Hepatocyte (in vitro differentiated cells): Measurements from ENCODE around the gene TCOF1. TPM values are rescaled to one million over a fixed set of nuclear protein-coding genes. Genes with fewer than 3 reads are reported as not detected.

Experiments
- DNase-seq: peaks from one replicate; pipeline ENCODE4 v3.0.0-alpha.2; 2016; ENCODE audit warnings: low spot score
- H2AFZ ChIP-seq: fragments of 200-600 bp; sonication (generic); 2 replicates; pipeline ENCODE4 v1.6.0; 2016; ENCODE audit warnings: antibody characterized with exemption, mild to moderate bottlenecking
- H3K27ac ChIP-seq: fragments of 200-600 bp; sonication (generic); 2 replicates; pipeline ENCODE4 v1.5.1; 2016; ENCODE audit warnings: mild to moderate bottlenecking
- H3K27me3 ChIP-seq: fragments of 200-600 bp; sonication (generic); 2 replicates; pipeline ENCODE4 v1.6.1; 2016
- H3K36me3 ChIP-seq: fragments of 200-600 bp; sonication (generic); replicated peaks from 2 replicates; pipeline ENCODE4 v1.5.1; 2016; ENCODE audit warnings: low read depth; ENCODE audit not compliant: insufficient read depth
- H3K4me1 ChIP-seq: fragments of 200-600 bp; sonication (generic); 2 replicates; pipeline ENCODE4 v1.5.1; 2016; ENCODE audit warnings: mild to moderate bottlenecking, moderate library complexity; ENCODE audit not compliant: insufficient read depth
- H3K4me2 ChIP-seq: fragments of 200-600 bp; sonication (generic); 2 replicates; pipeline ENCODE4 v1.6.0; 2016
- H3K4me3 ChIP-seq: fragments of 200-600 bp; sonication (generic); 2 replicates; pipeline ENCODE4 v1.5.1; 2016; ENCODE audit warnings: mild to moderate bottlenecking
- H3K79me2 ChIP-seq: fragments of 200-600 bp; sonication (generic); 2 replicates; pipeline ENCODE4 v1.6.0; 2017; ENCODE audit warnings: mild to moderate bottlenecking
- H3K9me2 ChIP-seq: fragments of 200-600 bp; sonication (generic); replicated peaks from 2 replicates; pipeline ENCODE4 v1.6.0; 2017; ENCODE audit warnings: mild to moderate bottlenecking; ENCODE audit not compliant: insufficient read depth
- H3K9me3 ChIP-seq: fragments of 200-600 bp; sonication (generic); 2 replicates; pipeline ENCODE4 v1.5.1; 2016; ENCODE audit warnings: low read depth, mild to moderate bottlenecking
- H4K20me1 ChIP-seq: fragments of 200-600 bp; sonication (generic); 2 replicates; pipeline ENCODE4 v1.6.0; 2016; ENCODE audit warnings: mild to moderate bottlenecking; ENCODE audit not compliant: insufficient read depth, poor library complexity, severe bottlenecking
- CTCF ChIP-seq: fragments of 200-600 bp; sonication (generic); IDR thresholded peaks from 2 replicates; pipeline ENCODE4 v1.5.1; 2016; ENCODE audit warnings: antibody characterized with exemption, mild to moderate bottlenecking; ENCODE audit not compliant: poor library complexity
- EZH2 ChIP-seq: fragments of 200-600 bp; sonication (generic); IDR thresholded peaks from 2 replicates; pipeline ENCODE4 v1.6.1; 2016; ENCODE audit warnings: antibody characterized with exemption, mild to moderate bottlenecking, borderline replicate concordance
- EZH2phosphoT487 ChIP-seq: fragments of 200-600 bp; sonication (generic); IDR thresholded peaks from one replicate; pipeline ENCODE4 v1.6.1; 2018; ENCODE audit warnings: antibody characterized with exemption, mild to moderate bottlenecking, low read depth, moderate library complexity; ENCODE audit not compliant: unreplicated experiment, severe bottlenecking
- WGBS: methylation state at CpG from one replicate; pipeline ENCODE4 v1.1.6; 2016; ENCODE audit warnings: low lambda C conversion rate; ENCODE audit errors: missing lambda C conversion rate; 5-methylcytosine and 5-hydroxymethylcytosine counted together
- polyA plus RNA-seq: library from polyadenylated mRNA; unstranded; fragments of >200 nt; fragmentation: Nextera tagmentation; extraction: Ambion mirVana; gene quantifications from 2 replicates; pipeline ENCODE4 v1.2.1, GENCODE V29; 2016
- total RNA-seq: library from RNA; depleted of rRNA; stranded (reverse); fragments of >200 nt; gene quantifications from 2 replicates; pipeline ENCODE4 v1.2.3, GENCODE V29; 2014

Gene TCOF1
- total and polyA plus RNA-seq, 2 experiments from 2014 or later: 19.9 to 24.0 TPM

- Histone ChIP-seq H3K9me3 (no peaks in the 10 kb centered on the region), H3K36me3 (no peaks in the 10 kb centered on the region), H3K4me1 (no peaks in the 10 kb centered on the region), H3K4me3 (no peak overlapping the region), H3K9me2 (no peaks in the 10 kb centered on the region), H3K4me2 (no peak overlapping the region), H3K27me3 (no peaks in the 10 kb centered on the region), H4K20me1 (no peaks in the 10 kb centered on the region), H2AFZ (no peak overlapping the region), H3K27ac (no peak overlapping the region), H3K79me2 (no peaks in the 10 kb centered on the region)
- peak; percentile 95 for DNase-seq
- TF ChIP-seq EZH2phosphoT487 (no peak), CTCF (peak; percentile 91), EZH2 (no peak)
- WGBS: 31% methylated on average over 13 of the region's 13 CpGs
Observed at GRCh38 chr5:150436141-150436680, 78.7 kb downstream of the TCOF1 start.

DNA sequence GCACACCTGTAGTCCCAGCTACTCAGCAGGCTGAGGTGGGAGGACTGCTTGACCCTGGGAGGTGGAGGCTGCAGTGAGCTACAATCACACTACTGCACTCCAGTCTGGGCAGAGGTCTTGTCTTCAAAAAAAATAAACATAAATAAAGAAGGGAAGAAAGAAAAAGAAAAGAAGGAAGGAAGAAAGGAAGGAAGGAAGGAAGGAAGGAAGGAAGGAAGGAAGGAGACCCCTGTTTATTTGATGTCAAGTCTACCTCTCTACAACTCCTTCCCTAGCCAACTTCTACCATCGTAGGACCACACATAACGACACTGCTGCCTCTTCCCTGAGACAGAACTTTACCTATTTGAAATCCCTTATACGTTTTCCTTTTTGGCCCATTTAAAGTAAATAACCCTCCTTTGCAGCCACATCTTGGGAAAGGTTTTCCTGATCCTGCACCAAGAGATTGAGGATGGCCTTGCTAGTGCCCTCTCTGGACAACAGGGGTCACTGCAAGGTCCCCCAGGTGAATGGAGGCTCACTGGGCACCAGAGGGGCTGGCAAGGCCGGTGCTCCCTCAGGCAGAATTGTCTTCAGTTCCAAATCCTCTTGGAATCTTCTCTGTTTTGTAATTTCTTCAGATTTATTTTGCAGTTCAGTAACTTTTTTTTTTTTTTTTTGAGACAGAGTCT, 81.5 kb downstream of the TCOF1 start:
- Histone ChIP-seq H3K9me2 (no peaks in the 10 kb centered on the region), H3K27ac (no peak overlapping the region), H3K9me3 (no peaks in the 10 kb centered on the region), H3K27me3 (no peaks in the 10 kb centered on the region), H3K36me3 (no peaks in the 10 kb centered on the region), H4K20me1 (no peaks in the 10 kb centered on the region), H3K4me3 (no peak overlapping the region), H2AFZ (no peak overlapping the region), H3K4me2 (no peak overlapping the region), H3K79me2 (no peaks in the 10 kb centered on the region), H3K4me1 (no peaks in the 10 kb centered on the region)
- peak; percentile 28 for TF ChIP-seq CTCF
- no peak for TF ChIP-seq EZH2
- no peak for TF ChIP-seq EZH2phosphoT487
- DNase-seq: peak; percentile 42
- 45% methylated on average over 4 of the region's 4 CpGs for WGBS

DNA sequence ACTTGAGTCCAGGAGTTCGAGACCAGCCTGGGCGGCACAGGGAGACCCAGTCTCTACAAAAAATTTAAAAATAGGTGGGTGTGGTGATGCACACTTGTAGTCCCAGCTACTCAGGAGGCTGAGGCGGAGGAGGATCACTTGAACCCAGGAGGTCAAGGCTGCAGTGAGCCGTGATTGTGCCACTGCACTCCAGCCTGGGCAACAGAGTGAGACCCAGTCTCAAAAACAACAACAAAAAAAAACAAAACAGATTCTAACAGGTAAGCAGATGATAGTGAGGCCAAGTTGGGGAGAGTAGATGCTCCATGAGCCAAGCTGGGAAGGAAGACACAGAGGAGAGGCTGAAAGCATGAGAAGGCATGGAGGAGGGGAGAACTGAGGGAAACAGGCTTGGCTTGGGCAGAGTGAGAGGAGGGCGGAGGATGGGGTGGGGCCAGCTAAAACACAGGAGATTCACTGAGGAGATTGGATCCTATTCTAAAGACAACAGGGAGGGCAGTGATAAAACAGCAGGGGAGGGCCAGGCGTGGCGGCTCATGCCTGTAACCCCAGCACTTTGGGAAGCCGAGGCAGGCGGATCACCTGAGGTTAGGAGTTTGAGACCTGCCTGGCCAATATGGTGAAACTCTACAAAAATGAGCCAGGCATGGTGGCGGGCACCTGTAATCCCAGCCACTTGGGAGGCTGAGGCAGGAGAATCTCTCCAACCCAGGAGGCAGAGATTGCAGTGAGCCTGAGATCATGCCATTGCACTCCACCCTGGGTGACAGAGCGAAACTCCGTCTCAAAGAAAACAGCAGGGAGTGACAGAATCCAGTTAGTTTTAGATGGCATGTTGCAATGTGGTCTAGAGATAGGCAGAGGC, 83.7 kb downstream of the TCOF1 start:
- WGBS: 91% methylated on average over 12 of the region's 12 CpGs
- Histone ChIP-seq H3K79me2 (peaks cover 2% of the 10 kb centered on the region), H4K20me1 (peaks cover 14% of the 10 kb centered on the region), H3K4me1 (no peaks in the 10 kb centered on the region), H2AFZ (no peak overlapping the region), H3K27me3 (no peaks in the 10 kb centered on the region), H3K4me2 (no peak overlapping the region), H3K9me3 (no peaks in the 10 kb centered on the region), H3K9me2 (no peaks in the 10 kb centered on the region), H3K27ac (no peak overlapping the region), H3K4me3 (no peak overlapping the region), H3K36me3 (no peaks in the 10 kb centered on the region)
- no peak for DNase-seq
- no peak for TF ChIP-seq CTCF
- no peak for TF ChIP-seq EZH2phosphoT487
- no peak for TF ChIP-seq EZH2
